AG09309 (cell line): ENCODE data around the gene ATF6.
A peak's percentile ranks its signal among the peaks of the same experiment; 100 is the strongest.

Source experiments
- DNase-seq: peaks from one replicate; pipeline ENCODE4 v3.0.0-alpha.2; 2010; ENCODE audit warnings: low read depth
- H3K4me3 ChIP-seq: 2 replicates; pipeline ENCODE4 v1.5.1; 2011; ENCODE audit warnings: mild to moderate bottlenecking, low read depth, low read length, moderate library complexity; ENCODE audit not compliant: control insufficient read depth
- TF ChIP-seq, protein P1 (sequence below): IDR thresholded peaks from 2 replicates; pipeline ENCODE4 v1.5.1; 2011; ENCODE audit warnings: mild to moderate bottlenecking, low read depth, low read length, inconsistent platforms; ENCODE audit not compliant: insufficient read depth, control insufficient read depth; ENCODE audit errors: missing control alignments

ATF6 gene

DNA sequence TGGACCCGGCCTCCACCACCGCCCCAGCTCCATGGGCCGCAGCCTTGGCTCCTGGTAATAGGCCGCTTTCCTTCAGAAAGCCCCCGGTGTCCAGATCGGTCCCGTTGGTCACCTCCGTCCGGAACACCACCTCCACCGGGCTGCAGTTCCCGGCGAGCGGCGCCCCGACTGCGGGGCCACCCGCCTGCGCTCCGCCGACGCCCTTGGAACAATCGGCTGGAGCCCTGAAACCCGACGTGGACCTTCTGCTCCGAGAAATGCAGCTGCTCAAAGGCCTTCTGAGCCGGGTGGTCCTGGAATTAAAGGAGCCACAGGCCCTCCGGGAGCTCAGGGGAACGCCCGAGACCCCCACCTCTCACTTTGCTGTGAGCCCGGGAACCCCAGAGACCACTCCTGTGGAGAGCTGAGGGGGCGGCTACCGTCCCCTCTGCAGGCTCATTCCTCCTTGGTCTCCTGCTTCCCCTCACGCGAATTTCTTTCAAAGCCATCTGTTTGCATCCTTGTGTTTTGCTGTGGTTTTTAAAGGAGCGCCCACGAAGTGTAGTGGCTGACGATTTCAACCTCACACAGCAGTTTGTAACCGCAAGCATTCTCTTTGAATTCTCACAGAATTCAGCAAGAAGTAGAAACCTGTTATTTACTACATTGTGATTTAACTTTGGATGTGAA, 38.7 kb upstream of the ATF6 start:
- peak; percentile 74 for DNase-seq
- TF ChIP-seq, protein P1, sequence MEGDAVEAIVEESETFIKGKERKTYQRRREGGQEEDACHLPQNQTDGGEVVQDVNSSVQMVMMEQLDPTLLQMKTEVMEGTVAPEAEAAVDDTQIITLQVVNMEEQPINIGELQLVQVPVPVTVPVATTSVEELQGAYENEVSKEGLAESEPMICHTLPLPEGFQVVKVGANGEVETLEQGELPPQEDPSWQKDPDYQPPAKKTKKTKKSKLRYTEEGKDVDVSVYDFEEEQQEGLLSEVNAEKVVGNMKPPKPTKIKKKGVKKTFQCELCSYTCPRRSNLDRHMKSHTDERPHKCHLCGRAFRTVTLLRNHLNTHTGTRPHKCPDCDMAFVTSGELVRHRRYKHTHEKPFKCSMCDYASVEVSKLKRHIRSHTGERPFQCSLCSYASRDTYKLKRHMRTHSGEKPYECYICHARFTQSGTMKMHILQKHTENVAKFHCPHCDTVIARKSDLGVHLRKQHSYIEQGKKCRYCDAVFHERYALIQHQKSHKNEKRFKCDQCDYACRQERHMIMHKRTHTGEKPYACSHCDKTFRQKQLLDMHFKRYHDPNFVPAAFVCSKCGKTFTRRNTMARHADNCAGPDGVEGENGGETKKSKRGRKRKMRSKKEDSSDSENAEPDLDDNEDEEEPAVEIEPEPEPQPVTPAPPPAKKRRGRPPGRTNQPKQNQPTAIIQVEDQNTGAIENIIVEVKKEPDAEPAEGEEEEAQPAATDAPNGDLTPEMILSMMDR: no peak
- H3K4me3 ChIP-seq: peak overlapping the region; percentile 85

DNA sequence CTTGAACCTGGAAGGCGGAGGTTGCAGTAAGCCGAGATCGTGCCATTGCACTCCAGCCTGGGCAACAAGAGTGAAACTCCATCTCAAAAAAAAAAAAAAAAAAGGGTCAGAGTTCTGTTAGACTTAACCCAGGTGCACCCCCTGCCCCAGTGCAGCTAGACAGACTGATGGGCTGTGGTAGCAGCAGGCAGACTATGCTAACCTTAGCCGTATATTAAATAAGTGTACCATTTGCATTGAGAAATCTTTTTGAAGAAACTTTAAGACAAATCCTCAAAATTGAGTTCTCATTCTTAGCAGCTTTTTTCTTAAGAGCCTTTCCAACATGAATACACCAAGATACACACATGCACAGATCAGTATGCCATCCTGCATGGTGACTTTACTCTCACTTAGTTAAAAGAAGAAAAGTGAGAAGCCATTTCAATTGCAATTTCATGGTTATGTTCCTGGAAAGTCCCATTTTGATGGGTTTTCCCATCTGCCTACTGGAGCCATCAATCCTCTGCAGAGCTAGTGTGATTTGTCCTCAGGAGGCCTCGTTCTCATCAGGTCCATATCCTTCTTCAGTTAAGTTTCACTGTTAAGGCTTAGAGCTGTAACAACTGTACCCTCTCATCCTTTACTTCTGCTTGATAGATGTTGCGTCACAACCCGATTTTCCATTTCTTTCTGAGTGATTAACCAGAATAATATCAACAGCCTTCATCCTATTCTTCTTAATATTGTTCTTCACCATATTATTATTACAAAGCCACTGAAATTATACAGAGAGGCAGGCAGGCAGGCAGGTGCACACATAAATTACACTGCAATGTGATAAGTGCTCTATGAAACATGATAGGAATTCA, 37.5 kb upstream of the ATF6 start:
- TF ChIP-seq, protein P1: no peak
- no peak for DNase-seq
- H3K4me3 ChIP-seq: no peak overlapping the region

DNA sequence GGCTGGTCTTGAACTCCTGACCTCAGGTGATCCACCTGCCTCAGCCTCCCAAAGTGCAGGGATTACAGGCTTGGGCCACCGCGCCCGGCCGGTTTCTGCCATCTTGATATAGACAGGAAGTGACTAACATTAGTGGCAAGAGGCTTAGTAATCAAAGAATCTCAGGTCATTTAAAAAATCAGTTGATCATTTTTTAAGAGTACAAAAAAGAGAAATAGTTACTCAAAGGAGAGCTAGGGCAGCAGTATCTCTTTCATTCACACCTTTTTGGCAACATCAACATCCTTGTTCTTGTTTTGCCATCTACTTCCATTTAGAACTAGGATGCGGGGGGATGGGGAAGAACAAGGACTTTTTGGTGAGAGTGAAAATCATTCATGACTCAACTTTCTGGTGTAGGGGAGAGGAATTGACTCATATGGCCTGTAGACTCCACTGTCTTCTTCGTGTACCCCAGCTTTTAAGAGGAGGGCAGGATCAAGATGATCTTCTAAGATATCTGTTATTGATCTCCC, 36.0 kb upstream of the ATF6 start:
- TF ChIP-seq, protein P1: no peak
- no peak for DNase-seq
- H3K4me3 ChIP-seq: no peak overlapping the region

DNA sequence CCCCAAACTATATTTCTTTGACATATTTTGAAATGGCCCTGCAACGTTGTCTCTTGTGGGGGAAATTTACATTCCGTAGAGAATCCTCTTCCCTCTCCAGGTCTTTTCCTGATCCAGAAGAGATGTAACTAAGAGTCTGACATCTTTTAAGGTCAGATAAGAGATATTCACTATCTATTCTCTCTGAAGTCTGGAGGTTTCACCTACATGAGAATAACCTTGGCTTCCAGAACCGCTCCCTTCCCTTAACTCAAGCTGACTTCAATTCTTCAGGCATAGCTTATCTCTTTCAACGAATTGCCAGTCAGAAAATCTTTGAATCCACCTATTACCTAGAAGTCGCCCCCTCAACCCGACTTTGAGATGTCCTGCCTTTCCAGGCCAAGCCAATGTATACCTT, 34.9 kb upstream of the ATF6 start:
- TF ChIP-seq, protein P1: no peak
- DNase-seq: no peak
- no peak overlapping the region for H3K4me3 ChIP-seq

DNA sequence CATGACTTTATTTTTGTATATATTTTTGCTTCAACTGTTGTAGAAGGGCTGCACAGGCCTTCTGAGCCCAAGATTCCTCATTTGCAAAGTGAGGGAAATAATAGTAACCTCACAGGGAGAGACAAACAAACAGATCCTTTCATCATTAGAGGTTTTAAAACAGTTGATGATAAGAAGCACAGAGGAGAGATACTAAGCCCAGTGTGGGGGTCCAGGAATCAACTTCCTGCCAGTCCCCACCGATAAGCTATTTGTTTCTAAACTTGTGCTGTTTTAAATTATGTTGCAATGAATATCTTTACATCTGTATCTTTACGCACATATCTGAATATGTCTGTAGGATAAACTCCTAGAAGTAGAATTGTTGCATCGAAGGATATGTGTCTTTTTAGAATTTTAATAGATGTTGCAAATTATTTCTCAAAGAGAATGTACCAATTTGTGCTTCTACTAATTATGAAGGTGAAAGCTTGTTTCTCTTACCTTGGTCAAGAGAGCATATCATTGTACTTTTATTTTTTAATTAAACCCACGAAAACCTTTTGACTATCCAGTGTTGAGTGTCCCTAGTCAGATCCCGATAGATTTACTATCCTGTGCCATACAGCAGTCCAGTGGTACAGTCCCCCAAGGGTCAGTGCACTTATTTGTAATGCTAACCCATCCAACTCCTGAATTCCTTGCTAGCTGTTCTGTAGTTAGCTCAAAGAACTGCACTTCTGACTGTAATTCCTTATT, 34.0 kb upstream of the ATF6 start:
- H3K4me3 ChIP-seq: no peak overlapping the region
- DNase-seq: no peak
- TF ChIP-seq, protein P1: no peak

DNA sequence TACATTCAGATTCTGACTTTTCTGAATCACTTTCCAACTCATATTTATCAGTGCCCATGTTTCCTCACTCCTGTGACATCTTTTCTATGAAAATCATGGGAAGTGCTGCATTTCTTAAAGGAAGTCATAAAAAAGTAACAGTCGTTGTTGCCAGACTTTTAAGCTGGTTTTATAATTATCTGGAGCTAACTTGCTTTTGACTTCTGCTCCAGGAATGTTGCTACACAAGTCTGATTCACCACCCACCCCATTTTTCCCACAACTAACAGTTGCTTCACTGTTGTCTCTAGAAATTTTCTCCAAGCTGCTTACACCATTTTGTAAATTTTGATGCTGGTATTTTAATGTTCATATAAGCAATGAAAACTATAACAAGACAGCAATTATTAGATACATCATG, 32.6 kb upstream of the ATF6 start:
- DNase-seq: peak; percentile 94

More for the DNA sequence above, 32.6 kb upstream of the ATF6 start:
- TF ChIP-seq, protein P1: no peak
- no peak overlapping the region for H3K4me3 ChIP-seq
